GM23338 (cell line): ENCODE measurements around the gene TCF20. TPM values are rescaled to one million over a fixed set of nuclear protein-coding genes. Genes with fewer than 3 reads are reported as not detected.

Experiments used
- ATAC-seq: fragments of 200-7000 bp; cut with Tn5 transposase; 3 replicates; pipeline ENCODE4 v1.9.1; 2020
- DNase-seq: peaks from one replicate; pipeline ENCODE4 v3.0.0-alpha.2; 2015; ENCODE audit warnings: low spot score
- H2AFZ ChIP-seq: fragments of 200-600 bp; sonication (generic); 2 replicates; pipeline ENCODE4 v1.8.0; 2016; ENCODE audit warnings: antibody characterized with exemption, mild to moderate bottlenecking, moderate library complexity
- H3F3A ChIP-seq: fragments of 200-600 bp; sonication (generic); replicated peaks from 2 replicates; pipeline ENCODE4 v1.8.0; 2017; ENCODE audit warnings: antibody characterized with exemption, mixed run types, low read depth
- H3K27ac ChIP-seq: fragments of 200-600 bp; sonication (generic); 2 replicates; pipeline ENCODE4 v1.6.1; 2016; ENCODE audit warnings: low read depth
- H3K27me3 ChIP-seq: fragments of 200-600 bp; sonication (generic); 2 replicates; pipeline ENCODE4 v1.8.0; 2016; ENCODE audit warnings: mild to moderate bottlenecking, mixed run types, moderate library complexity; ENCODE audit not compliant: insufficient read depth
- H3K36me3 ChIP-seq: fragments of 200-600 bp; sonication (generic); 2 replicates; pipeline ENCODE4 v1.8.0; 2016; ENCODE audit warnings: mild to moderate bottlenecking; ENCODE audit not compliant: insufficient read depth
- H3K4me1 ChIP-seq: fragments of 200-600 bp; sonication (generic); 2 replicates; pipeline ENCODE4 v1.8.0; 2016; ENCODE audit warnings: mild to moderate bottlenecking, moderate library complexity; ENCODE audit not compliant: insufficient read depth
- H3K4me2 ChIP-seq: fragments of 200-600 bp; sonication (generic); 2 replicates; pipeline ENCODE4 v1.7.1; 2017; ENCODE audit warnings: mixed run types
- H3K4me3 ChIP-seq: fragments of 200-600 bp; sonication (generic); 2 replicates; pipeline ENCODE4 v1.6.1; 2016; ENCODE audit warnings: mixed run types
- H3K79me2 ChIP-seq: fragments of 200-600 bp; sonication (generic); replicated peaks from 2 replicates; pipeline ENCODE4 v1.8.0; 2017; ENCODE audit warnings: mild to moderate bottlenecking; ENCODE audit not compliant: insufficient read depth
- H3K9me2 ChIP-seq: fragments of 200-600 bp; sonication (generic); 2 replicates; pipeline ENCODE4 v1.8.0; 2017; ENCODE audit not compliant: insufficient read depth
- H4K20me1 ChIP-seq: fragments of 200-600 bp; sonication (generic); replicated peaks from 2 replicates; pipeline ENCODE4 v1.8.0; 2017; ENCODE audit warnings: mild to moderate bottlenecking; ENCODE audit not compliant: insufficient read depth
- H3K27ac Mint-ChIP-seq: 2 replicates; pipeline ENCODE4 v1.8.0; 2020; ENCODE audit warnings: inconsistent platforms, mild to moderate bottlenecking, moderate library complexity, mixed read lengths
- H3K27me3 Mint-ChIP-seq: 3 replicates; pipeline ENCODE4 v1.8.0; 2022; ENCODE audit warnings: low read depth, mild to moderate bottlenecking, moderate library complexity, mixed read lengths, inconsistent platforms; ENCODE audit not compliant: insufficient read depth, poor library complexity
- H3K36me3 Mint-ChIP-seq: 3 replicates; pipeline ENCODE4 v1.8.0; 2021; ENCODE audit warnings: low read depth, mild to moderate bottlenecking, inconsistent platforms, moderate library complexity, mixed read lengths
- H3K4me1 Mint-ChIP-seq: 3 replicates; pipeline ENCODE4 v1.8.0; 2020; ENCODE audit warnings: mild to moderate bottlenecking, inconsistent platforms, mixed read lengths
- H3K4me3 Mint-ChIP-seq: 3 replicates; pipeline ENCODE4 v1.8.0; 2021; ENCODE audit warnings: moderate library complexity, mild to moderate bottlenecking, inconsistent platforms, mixed read lengths
- H3K9me3 Mint-ChIP-seq: 3 replicates; pipeline ENCODE4 v1.8.0; 2020; ENCODE audit warnings: moderate library complexity, mild to moderate bottlenecking, inconsistent platforms, mixed read lengths
- EZH2phosphoT487 ChIP-seq: fragments of 200-600 bp; sonication (generic); IDR thresholded peaks from one replicate; pipeline ENCODE4 v1.8.1; 2018; ENCODE audit warnings: antibody characterized with exemption; ENCODE audit not compliant: unreplicated experiment
- JUNB ChIP-seq: IDR thresholded peaks from one replicate; pipeline ENCODE4 v1.6.1; 2016; ENCODE audit warnings: antibody characterized with exemption; ENCODE audit not compliant: unreplicated experiment
- ZNF114 ChIP-seq: fragments of 250-450 bp; sonication (Bioruptor Pico); IDR thresholded peaks from 2 replicates; pipeline ENCODE4 v1.5.0; 2020; ENCODE audit warnings: mild to moderate bottlenecking, moderate library complexity
- polyA plus RNA-seq: library from polyadenylated mRNA; unstranded; fragments of >200 nt; fragmentation: Nextera tagmentation; extraction: Ambion mirVana; gene quantifications from 2 replicates; pipeline ENCODE4 v1.2.1, GENCODE V29; 2016
- total RNA-seq: library from RNA; depleted of rRNA; stranded (reverse); fragments of >200 nt; shearing (Covaris generic); gene quantifications from 2 replicates; pipeline ENCODE4 v1.2.3, GENCODE V29; 2014
- TF ChIP-seq, protein P1 (sequence below): fragments of 250-450 bp; sonication (Bioruptor Pico); IDR thresholded peaks from 2 replicates; pipeline ENCODE4 v1.5.0; 2020; ENCODE audit warnings: mild to moderate bottlenecking, moderate library complexity
- TF ChIP-seq, protein P2 (sequence below), 2 experiments: fragments of 200-600 bp in 1 of 2; sonication (generic) in 1 of 2; conservative IDR thresholded peaks; 2 replicates each; pipeline versions ENCODE4 v1.5.1 to v1.6.1; 2016 to 2017; ENCODE audit warnings: antibody characterized with exemption in 2 of 2, low read depth in 2 of 2, mild to moderate bottlenecking in 2 of 2, moderate library complexity in 1 of 2
- TF ChIP-seq, protein P3 (sequence below): IDR thresholded peaks from 2 replicates; pipeline ENCODE4 v1.6.1; 2016; ENCODE audit warnings: antibody characterized with exemption

The TCF20 gene
- total and polyA plus RNA-seq, 2 experiments from 2014 or later = 6.4 to 68.7 TPM

DNA sequence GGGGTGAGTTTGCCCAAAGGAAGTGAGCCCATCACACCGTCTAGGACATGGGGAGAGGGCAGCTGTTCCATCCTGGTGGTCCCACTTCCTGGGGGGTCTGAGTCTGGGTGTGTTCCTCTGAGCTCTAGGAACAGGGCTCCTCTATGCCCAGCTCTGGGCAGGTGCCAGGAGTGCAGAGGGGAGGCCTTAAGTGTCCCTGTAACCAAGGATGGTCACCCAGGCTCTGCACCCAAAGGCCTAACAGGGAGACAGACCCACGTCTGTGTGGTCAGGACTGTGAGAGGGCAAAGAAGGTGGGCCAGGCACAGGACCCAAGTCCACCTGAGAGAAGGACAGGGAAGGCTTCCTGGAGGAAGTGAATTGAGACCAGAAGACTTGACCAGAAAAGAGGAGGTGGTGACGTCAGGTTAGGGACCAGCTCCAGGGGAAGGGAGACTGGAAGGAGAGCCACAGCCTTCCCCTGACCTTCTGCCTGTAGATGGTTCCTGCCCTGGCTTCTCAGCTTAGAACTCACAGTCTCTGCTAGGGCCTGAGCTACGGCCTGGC is 11.3 kb upstream of the TCF20 start (continued):
- TF ChIP-seq, protein P1, sequence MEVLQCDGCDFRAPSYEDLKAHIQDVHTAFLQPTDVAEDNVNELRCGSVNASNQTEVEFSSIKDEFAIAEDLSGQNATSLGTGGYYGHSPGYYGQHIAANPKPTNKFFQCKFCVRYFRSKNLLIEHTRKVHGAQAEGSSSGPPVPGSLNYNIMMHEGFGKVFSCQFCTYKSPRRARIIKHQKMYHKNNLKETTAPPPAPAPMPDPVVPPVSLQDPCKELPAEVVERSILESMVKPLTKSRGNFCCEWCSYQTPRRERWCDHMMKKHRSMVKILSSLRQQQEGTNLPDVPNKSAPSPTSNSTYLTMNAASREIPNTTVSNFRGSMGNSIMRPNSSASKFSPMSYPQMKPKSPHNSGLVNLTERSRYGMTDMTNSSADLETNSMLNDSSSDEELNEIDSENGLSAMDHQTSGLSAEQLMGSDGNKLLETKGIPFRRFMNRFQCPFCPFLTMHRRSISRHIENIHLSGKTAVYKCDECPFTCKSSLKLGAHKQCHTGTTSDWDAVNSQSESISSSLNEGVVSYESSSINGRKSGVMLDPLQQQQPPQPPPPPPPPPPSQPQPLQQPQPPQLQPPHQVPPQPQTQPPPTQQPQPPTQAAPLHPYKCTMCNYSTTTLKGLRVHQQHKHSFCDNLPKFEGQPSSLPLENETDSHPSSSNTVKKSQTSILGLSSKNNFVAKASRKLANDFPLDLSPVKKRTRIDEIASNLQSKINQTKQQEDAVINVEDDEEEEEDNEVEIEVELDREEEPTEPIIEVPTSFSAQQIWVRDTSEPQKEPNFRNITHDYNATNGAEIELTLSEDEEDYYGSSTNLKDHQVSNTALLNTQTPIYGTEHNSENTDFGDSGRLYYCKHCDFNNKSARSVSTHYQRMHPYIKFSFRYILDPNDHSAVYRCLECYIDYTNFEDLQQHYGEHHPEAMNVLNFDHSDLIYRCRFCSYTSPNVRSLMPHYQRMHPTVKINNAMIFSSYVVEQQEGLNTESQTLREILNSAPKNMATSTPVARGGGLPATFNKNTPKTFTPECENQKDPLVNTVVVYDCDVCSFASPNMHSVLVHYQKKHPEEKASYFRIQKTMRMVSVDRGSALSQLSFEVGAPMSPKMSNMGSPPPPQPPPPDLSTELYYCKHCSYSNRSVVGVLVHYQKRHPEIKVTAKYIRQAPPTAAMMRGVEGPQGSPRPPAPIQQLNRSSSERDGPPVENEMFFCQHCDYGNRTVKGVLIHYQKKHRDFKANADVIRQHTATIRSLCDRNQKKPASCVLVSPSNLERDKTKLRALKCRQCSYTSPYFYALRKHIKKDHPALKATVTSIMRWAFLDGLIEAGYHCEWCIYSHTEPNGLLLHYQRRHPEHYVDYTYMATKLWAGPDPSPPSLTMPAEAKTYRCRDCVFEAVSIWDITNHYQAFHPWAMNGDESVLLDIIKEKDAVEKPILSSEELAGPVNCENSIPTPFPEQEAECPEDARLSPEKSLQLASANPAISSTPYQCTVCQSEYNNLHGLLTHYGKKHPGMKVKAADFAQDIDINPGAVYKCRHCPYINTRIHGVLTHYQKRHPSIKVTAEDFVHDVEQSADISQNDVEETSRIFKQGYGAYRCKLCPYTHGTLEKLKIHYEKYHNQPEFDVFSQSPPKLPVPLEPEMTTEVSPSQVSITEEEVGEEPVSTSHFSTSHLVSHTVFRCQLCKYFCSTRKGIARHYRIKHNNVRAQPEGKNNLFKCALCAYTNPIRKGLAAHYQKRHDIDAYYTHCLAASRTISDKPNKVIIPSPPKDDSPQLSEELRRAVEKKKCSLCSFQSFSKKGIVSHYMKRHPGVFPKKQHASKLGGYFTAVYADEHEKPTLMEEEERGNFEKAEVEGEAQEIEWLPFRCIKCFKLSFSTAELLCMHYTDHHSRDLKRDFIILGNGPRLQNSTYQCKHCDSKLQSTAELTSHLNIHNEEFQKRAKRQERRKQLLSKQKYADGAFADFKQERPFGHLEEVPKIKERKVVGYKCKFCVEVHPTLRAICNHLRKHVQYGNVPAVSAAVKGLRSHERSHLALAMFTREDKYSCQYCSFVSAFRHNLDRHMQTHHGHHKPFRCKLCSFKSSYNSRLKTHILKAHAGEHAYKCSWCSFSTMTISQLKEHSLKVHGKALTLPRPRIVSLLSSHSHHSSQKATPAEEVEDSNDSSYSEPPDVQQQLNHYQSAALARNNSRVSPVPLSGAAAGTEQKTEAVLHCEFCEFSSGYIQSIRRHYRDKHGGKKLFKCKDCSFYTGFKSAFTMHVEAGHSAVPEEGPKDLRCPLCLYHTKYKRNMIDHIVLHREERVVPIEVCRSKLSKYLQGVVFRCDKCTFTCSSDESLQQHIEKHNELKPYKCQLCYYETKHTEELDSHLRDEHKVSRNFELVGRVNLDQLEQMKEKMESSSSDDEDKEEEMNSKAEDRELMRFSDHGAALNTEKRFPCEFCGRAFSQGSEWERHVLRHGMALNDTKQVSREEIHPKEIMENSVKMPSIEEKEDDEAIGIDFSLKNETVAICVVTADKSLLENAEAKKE (CRISPR knock-in tag) = no peak
- TF ChIP-seq, protein P2, sequence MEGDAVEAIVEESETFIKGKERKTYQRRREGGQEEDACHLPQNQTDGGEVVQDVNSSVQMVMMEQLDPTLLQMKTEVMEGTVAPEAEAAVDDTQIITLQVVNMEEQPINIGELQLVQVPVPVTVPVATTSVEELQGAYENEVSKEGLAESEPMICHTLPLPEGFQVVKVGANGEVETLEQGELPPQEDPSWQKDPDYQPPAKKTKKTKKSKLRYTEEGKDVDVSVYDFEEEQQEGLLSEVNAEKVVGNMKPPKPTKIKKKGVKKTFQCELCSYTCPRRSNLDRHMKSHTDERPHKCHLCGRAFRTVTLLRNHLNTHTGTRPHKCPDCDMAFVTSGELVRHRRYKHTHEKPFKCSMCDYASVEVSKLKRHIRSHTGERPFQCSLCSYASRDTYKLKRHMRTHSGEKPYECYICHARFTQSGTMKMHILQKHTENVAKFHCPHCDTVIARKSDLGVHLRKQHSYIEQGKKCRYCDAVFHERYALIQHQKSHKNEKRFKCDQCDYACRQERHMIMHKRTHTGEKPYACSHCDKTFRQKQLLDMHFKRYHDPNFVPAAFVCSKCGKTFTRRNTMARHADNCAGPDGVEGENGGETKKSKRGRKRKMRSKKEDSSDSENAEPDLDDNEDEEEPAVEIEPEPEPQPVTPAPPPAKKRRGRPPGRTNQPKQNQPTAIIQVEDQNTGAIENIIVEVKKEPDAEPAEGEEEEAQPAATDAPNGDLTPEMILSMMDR (conservative IDR thresholded peaks at IDR 0.05; ENCODE audit: low read depth in 2 of 2) = no peak

DNA sequence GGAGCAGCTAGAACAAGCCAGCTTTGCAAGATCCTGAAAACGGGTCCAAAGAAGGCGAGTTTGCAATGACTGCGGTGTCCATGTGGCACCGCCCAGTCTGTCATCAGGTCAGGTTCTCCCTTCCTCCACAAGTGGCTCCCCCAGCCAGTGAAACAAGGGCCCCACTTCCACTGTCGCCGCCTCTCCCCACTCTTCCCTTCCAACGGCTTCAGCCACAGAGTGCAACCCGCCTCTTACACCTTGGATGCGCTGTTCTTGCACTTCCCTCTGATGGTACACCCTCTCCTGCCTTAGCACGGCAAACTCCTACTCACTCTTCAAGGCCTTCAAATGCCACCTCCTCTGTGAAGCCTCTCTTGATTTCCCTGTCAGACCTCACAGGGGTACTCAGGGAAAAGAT is 10.8 kb upstream of the TCF20 start:
- Mint-ChIP-seq H3K4me3 (no peak overlapping the region), H3K4me1 (peaks cover 21% of the 10 kb centered on the region), H3K36me3 (no peaks in the 10 kb centered on the region), H3K27ac (no peak overlapping the region), H3K9me3 (no peaks in the 10 kb centered on the region), H3K27me3 (peaks cover 54% of the 10 kb centered on the region)
- Histone ChIP-seq H3K36me3 (no peaks in the 10 kb centered on the region), H2AFZ (no peak overlapping the region), H3K9me2 (no peaks in the 10 kb centered on the region), H3K4me1 (peaks cover 7% of the 10 kb centered on the region), H3K4me2 (no peak overlapping the region), H3K4me3 (no peak overlapping the region), H3K27ac (no peak overlapping the region), H4K20me1 (peaks cover 9% of the 10 kb centered on the region), H3K27me3 (peaks cover 46% of the 10 kb centered on the region), H3K79me2 (no peaks in the 10 kb centered on the region), H3F3A (no peaks in the 10 kb centered on the region)
- ATAC-seq (no peak), DNase-seq (no peak)
- TF ChIP-seq ZNF114 (CRISPR knock-in tag) (no peak), JUNB (no peak), EZH2phosphoT487 (no peak)
- TF ChIP-seq, protein P3, sequence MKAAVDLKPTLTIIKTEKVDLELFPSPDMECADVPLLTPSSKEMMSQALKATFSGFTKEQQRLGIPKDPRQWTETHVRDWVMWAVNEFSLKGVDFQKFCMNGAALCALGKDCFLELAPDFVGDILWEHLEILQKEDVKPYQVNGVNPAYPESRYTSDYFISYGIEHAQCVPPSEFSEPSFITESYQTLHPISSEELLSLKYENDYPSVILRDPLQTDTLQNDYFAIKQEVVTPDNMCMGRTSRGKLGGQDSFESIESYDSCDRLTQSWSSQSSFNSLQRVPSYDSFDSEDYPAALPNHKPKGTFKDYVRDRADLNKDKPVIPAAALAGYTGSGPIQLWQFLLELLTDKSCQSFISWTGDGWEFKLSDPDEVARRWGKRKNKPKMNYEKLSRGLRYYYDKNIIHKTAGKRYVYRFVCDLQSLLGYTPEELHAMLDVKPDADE = no peak
